Coronary artery (tissue), 2 donors: Measurements from ENCODE around the gene TEKT3.

Source experiments
- DNase-seq: peaks from one replicate; pipeline ENCODE4 v3.0.0-alpha.2; 2017; ENCODE audit warnings: low spot score
- H3K27ac ChIP-seq, 2 donors: fragments of 200-600 bp; sonication (generic); one replicate each; pipeline ENCODE4 v1.5.1; 2016 to 2019
- H3K4me3 ChIP-seq: fragments of 200-600 bp; sonication (generic); 2 replicates; pipeline ENCODE4 v1.5.1; 2016; ENCODE audit warnings: mild to moderate bottlenecking, moderate library complexity
- TF ChIP-seq, protein P1 (sequence below): fragments of 200-600 bp; sonication (generic); IDR thresholded peaks from one replicate; pipeline ENCODE4 v1.5.1; 2019; ENCODE audit warnings: antibody characterized with exemption

The TEKT3 gene

DNA sequence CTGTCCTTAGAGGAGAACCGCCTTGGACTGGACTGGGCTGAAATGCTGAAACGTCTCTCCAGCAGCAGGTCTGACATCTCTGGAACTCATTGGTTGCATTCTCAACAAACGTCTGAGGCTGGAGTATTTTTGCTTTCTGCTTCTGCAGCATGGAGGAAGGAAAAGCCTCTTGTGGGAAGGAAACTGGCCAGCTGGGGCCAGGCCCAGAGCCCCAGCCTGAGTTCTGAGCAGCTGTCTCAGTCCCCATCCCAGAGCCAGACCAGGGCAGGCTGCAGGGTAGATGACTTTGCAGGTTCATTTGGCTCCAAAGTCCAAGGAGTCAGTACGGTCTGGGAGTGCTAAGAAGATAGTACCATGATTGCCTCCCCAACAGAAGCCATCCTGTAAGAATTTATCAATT is 18.3 kb downstream of the TEKT3 start:
- H3K4me3 ChIP-seq = no peak overlapping the region
- DNase-seq = no peak
- TF ChIP-seq, protein P1, sequence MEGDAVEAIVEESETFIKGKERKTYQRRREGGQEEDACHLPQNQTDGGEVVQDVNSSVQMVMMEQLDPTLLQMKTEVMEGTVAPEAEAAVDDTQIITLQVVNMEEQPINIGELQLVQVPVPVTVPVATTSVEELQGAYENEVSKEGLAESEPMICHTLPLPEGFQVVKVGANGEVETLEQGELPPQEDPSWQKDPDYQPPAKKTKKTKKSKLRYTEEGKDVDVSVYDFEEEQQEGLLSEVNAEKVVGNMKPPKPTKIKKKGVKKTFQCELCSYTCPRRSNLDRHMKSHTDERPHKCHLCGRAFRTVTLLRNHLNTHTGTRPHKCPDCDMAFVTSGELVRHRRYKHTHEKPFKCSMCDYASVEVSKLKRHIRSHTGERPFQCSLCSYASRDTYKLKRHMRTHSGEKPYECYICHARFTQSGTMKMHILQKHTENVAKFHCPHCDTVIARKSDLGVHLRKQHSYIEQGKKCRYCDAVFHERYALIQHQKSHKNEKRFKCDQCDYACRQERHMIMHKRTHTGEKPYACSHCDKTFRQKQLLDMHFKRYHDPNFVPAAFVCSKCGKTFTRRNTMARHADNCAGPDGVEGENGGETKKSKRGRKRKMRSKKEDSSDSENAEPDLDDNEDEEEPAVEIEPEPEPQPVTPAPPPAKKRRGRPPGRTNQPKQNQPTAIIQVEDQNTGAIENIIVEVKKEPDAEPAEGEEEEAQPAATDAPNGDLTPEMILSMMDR = no peak
- no peak overlapping the region for H3K27ac ChIP-seq

DNA sequence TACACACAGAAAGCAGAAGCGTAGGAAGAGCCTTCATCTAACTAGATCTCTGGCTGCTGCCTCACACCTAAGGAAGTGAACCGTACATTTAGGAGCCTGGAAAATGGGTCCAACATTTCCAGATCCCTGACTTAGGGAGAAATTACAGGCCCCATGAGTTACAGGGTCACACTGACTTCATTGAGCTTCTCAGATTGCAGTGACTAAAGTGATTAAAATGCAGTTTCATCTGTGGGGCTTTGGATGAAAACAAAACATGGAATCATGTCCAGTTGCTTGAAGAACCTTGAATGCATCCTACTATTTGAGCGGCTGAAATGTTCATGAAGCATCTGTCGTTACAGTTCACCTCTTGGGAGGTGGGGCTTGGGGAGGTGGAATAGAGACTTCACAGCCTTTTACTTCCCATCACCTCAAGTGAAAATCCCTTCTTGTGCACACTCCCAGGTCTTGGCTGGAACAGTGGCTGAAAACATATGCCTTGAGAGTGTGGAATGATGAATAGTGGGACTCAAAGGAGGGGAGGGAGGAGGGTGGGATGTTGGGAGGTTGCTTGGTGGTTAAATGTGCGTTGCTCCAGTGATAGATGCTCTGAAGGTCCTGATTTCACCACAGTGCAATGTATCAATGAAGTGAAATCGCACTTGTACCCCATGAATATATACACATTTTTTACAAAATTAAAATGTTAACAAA is 19.7 kb downstream of the TEKT3 start:
- no peak overlapping the region for H3K4me3 ChIP-seq
- TF ChIP-seq, protein P1 = no peak
- no peak overlapping the region for H3K27ac ChIP-seq
- no peak for DNase-seq

DNA sequence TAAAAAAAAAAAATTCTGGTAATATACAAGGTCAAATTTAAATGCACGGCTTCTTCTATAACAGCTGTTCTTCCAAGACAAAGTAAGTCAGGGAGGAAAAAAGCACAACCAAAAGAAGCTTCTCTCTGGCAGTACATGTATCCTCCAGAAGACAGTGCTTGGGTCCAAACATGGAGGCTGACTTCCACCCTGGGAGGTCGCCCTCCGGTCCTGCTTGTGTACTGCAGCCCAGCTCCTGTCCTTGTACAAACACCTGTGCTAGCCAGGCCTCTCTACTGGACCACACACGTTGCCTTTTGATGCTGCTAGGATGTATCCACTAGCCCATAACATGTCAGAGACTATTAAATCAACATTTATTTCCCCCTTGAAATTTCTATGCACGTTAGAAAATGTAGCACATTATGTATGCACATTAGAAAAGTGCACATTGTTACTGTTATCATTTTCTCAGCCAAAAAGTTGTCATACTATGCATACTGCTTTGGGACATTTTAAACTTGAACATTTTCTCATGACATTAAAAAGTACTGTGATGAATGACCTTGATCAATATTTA is 21.9 kb downstream of the TEKT3 start:
- H3K4me3 ChIP-seq = no peak overlapping the region
- TF ChIP-seq, protein P1 = no peak
- DNase-seq = no peak
- H3K27ac ChIP-seq = no peak overlapping the region

DNA sequence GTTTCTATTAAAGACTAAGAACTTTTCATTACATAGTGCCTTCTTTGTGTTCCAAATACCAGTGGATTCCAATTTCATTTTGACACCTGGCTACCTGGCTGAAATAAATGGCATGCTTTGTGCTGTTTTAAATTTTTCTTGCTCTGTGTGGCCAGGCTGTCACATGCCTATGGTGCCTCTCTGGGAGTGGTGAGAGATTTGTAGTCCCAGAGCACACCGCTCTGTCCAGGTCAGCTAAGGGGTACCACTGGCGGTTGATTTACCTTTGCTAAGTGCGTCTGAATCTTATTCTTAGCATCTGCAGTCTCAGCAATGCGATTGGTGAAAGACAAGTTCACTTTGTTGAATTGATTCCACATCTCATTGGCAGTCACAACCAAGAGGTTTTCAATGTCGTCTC is 29.4 kb downstream of the TEKT3 start:
- DNase-seq = no peak
- H3K27ac ChIP-seq = no peak overlapping the region

DNA sequence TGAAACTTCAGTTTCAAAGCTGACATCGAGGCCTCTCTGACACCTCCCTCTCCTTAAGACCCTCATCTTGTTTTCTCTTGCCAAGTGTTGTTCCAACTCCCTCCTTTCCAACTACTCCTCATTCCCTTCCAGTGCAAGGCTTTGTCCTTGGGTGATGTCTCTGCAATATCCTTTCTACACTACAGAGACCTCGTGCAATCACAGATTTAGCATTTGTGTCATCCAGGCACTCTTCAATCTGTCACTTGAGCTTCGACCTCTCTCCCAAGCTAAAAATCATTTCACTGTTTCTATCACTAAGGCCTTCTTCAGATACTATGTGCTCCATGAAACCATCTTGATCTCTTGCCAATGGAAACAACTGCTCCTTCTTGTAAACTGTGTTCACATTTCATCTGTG is 31.6 kb downstream of the TEKT3 start:
- H3K27ac ChIP-seq = no peak overlapping the region
- H3K4me3 ChIP-seq = no peak overlapping the region
- TF ChIP-seq, protein P1 = no peak
- no peak for DNase-seq

More for the DNA sequence above, 29.4 kb downstream of the TEKT3 start:
- no peak overlapping the region for H3K4me3 ChIP-seq
- TF ChIP-seq, protein P1 = no peak

DNA sequence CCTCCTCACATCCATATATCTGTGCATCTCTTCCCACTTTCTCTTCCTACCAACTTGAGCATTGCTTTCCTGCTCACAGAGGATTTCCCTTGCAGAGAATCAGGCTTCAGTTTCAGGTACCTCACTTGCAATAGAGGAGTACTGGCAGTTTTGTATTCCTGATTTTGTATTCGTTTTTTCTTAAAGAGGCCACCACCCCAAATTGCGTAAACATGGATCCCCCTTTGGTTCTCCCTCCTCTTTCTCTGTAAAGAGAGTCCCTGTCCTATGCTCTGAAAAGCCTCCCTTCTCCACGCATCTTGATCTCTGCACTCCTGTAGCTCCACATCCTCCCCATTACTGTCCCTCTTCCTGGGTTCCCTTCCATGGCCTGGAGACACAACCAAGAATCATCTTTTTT is 32.2 kb downstream of the TEKT3 start:
- TF ChIP-seq, protein P1 = no peak
- no peak overlapping the region for H3K27ac ChIP-seq
- no peak overlapping the region for H3K4me3 ChIP-seq
- DNase-seq = no peak

DNA sequence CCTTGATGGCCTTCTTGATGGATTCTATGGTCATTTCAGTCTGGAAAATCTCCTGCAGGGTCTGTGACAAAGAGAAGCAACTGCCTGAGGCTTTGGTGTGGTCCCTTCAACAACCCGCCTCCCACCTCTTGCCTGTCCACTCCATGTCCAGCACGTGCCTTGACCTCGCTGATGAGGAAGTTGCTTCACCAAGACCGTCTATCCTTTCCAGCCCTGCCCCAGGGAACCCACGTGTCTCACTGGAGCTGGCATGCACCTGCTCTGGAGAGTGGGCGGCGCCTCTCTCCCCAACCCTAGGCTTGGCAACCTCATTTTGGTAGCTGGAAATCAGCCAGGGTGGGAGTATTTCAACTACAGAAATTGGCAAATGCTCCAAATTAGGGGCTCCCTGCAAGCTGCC is 32.6 kb downstream of the TEKT3 start:
- Histone ChIP-seq H3K4me3 (no peak overlapping the region), H3K27ac (no peak overlapping the region)
- DNase-seq = no peak
- TF ChIP-seq, protein P1 = no peak
